Left ventricle myocardium superior (tissue), 1 donor: Measurements from ENCODE around the gene ZSCAN23. TPM values are rescaled to one million over a fixed set of nuclear protein-coding genes. Genes with fewer than 3 reads are reported as not detected.
"Not testable (repeated sequence)": the region's sequence is repeated elsewhere in the genome, so short reads cannot be mapped to it uniquely, and the experiment has no call there.

Source experiments
- ATAC-seq: fragments of 200-7000 bp; cut with Tn5 transposase; one replicate; pipeline ENCODE4 v1.9.1; 2020; ENCODE audit warnings: mild to moderate bottlenecking, moderate library complexity
- DNase-seq: peaks from one replicate; pipeline ENCODE4 v3.0.0-alpha.2; 2020
- intact Hi-C: fragments of 100-400 bp; cut with micrococcal nuclease; formaldehyde crosslinking; loops from one replicate; pipeline ENCODE4 v1.11.0; 2022
- total RNA-seq: library from RNA; stranded (reverse); fragmentation: NEBNext Ultra II Directional; extraction: Animal tissue kit (Norgen Biotek cat#: 25700); gene quantifications from one replicate; pipeline ENCODE4 v1.2.1, GENCODE V29; 2021
- donor health status: DM: no; HTN: yes; CAD: no; lungs with severe emphysema.

ZSCAN23 gene
- total RNA-seq, 1 donor from 2014 or later: 1.2 TPM

GRCh38 chr6:28446818-28447511 lies 3.7 kb upstream of the ZSCAN23 start:
- DNase-seq (no peak), ATAC-seq (no peak)
- intact Hi-C loops: no loop called here

- DNase-seq, ATAC-seq, intact Hi-C loops: not testable (repeated sequence)
Measured at GRCh38 chr6:28444759-28445158, 1.5 kb upstream of the ZSCAN23 start.

- no peak for ATAC-seq
- intact Hi-C loops: no loop called here
Measured at GRCh38 chr6:28442586-28442985, 705 bp downstream of the ZSCAN23 start.

GRCh38 chr6:28436404-28436803 lies 6.9 kb downstream of the ZSCAN23 start:
- no peak for ATAC-seq
- intact Hi-C loops: no loop called here
- DNase-seq: no peak

More at GRCh38 chr6:28442586-28442985, 705 bp downstream of the ZSCAN23 start:
- no peak for DNase-seq

GRCh38 chr6:28433119-28433518 lies 10.2 kb downstream of the ZSCAN23 start:
- intact Hi-C loops: no loop called here
- no peak for DNase-seq
- ATAC-seq: no peak

GRCh38 chr6:28429781-28430180 lies 13.5 kb downstream of the ZSCAN23 start:
- intact Hi-C loops: no loop called here
- DNase-seq (no peak), ATAC-seq (no peak)

- DNase-seq: no peak
- intact Hi-C loops: no loop called here
- ATAC-seq: no peak
Measured at GRCh38 chr6:28425944-28426541, 17.2 kb downstream of the ZSCAN23 start.

- intact Hi-C loops: no loop called here
- DNase-seq (no peak), ATAC-seq (no peak)
Measured at GRCh38 chr6:28424163-28424562, 19.1 kb downstream of the ZSCAN23 start.

- no peak for ATAC-seq
- no peak for DNase-seq
- intact Hi-C loops: no loop called here
Measured at GRCh38 chr6:28423546-28423945, 19.7 kb downstream of the ZSCAN23 start.

- intact Hi-C loops: no loop called here
- DNase-seq (no peak), ATAC-seq (no peak)
Measured at GRCh38 chr6:28413681-28414080, 29.6 kb downstream of the ZSCAN23 start.

GRCh38 chr6:28410767-28411166 lies 32.5 kb downstream of the ZSCAN23 start:
- intact Hi-C loops: no loop called here
- no peak for DNase-seq
- no peak for ATAC-seq

- no peak for ATAC-seq
- intact Hi-C loops: no loop called here
- no peak for DNase-seq
Measured at GRCh38 chr6:28408076-28408802, 35.1 kb downstream of the ZSCAN23 start.

- intact Hi-C loops: no loop called here
Measured at GRCh38 chr6:28407401-28407800, 35.9 kb downstream of the ZSCAN23 start.

GRCh38 chr6:28403923-28404322 lies 39.4 kb downstream of the ZSCAN23 start:
- intact Hi-C loops, ATAC-seq: not testable (repeated sequence)

More at GRCh38 chr6:28407401-28407800, 35.9 kb downstream of the ZSCAN23 start:
- no peak for ATAC-seq
- DNase-seq: no peak

GRCh38 chr6:28402197-28402596 lies 41.1 kb downstream of the ZSCAN23 start:
- DNase-seq (no peak), ATAC-seq (no peak)
- intact Hi-C loops: no loop called here

More at GRCh38 chr6:28403923-28404322, 39.4 kb downstream of the ZSCAN23 start:
- DNase-seq: not testable (repeated sequence)

GRCh38 chr6:28401172-28401571 lies 42.1 kb downstream of the ZSCAN23 start:
- ATAC-seq (no peak), DNase-seq (no peak)
- intact Hi-C loops: no loop called here

GRCh38 chr6:28400122-28400451 lies 43.2 kb downstream of the ZSCAN23 start:
- no peak for DNase-seq
- intact Hi-C loops: no loop called here
- ATAC-seq: no peak

- ATAC-seq (peak; percentile 97), DNase-seq (peak; percentile 86)
- intact Hi-C loops: no loop called here
Measured at GRCh38 chr6:28399350-28400121, 43.8 kb downstream of the ZSCAN23 start, which contains the start of gene ZSCAN12. Gene ZSCAN12 (minus strand): TSS chr6:28399747. CDS start chr6:28398405, 1,342 bp downstream.

- intact Hi-C loops: no loop called here
- ATAC-seq (no peak), DNase-seq (no peak)
Measured at GRCh38 chr6:28395918-28396317, 47.4 kb downstream of the ZSCAN23 start.
